ENCODE measurements around the gene COL17A1.

The COL17A1 gene

GRCh38 chr10:104037261-104037951, 48.3 kb downstream of the COL17A1 start:
- no peaks in the 10 kb centered on the region for H3K9me3 ChIP-seq (ENCODE audit: control insufficient read depth, insufficient read depth, low read length)
- H3K36me3 ChIP-seq (ENCODE audit: insufficient read depth, low read length): no peaks in the 10 kb centered on the region
- H3K9ac ChIP-seq (ENCODE audit: low read depth, low read length): no peak overlapping the region
- H3K4me1 ChIP-seq (ENCODE audit: insufficient read depth, low read length): peaks cover 11% of the 10 kb centered on the region

- H3K9me3 ChIP-seq (ENCODE audit: control insufficient read depth, insufficient read depth, low read length): no peaks in the 10 kb centered on the region
- no peak overlapping the region for H3K9ac ChIP-seq (ENCODE audit: low read depth, low read length)
- H3K4me1 ChIP-seq (ENCODE audit: insufficient read depth, low read length): peaks cover 18% of the 10 kb centered on the region
- H3K36me3 ChIP-seq (ENCODE audit: insufficient read depth, low read length): no peaks in the 10 kb centered on the region
Observed at GRCh38 chr10:104036518-104037260, 49.0 kb downstream of the COL17A1 start.

- H3K36me3 ChIP-seq (ENCODE audit: insufficient read depth, low read length): no peaks in the 10 kb centered on the region
- no peaks in the 10 kb centered on the region for H3K9me3 ChIP-seq (ENCODE audit: control insufficient read depth, insufficient read depth, low read length)
- H3K4me1 ChIP-seq (ENCODE audit: insufficient read depth, low read length): peaks cover 19% of the 10 kb centered on the region
- no peak overlapping the region for H3K9ac ChIP-seq (ENCODE audit: low read depth, low read length)
Observed at GRCh38 chr10:104036069-104036384, 49.7 kb downstream of the COL17A1 start.

GRCh38 chr10:104035194-104036068, 50.2 kb downstream of the COL17A1 start:
- Histone ChIP-seq H3K9ac (ENCODE audit: low read depth, low read length) (no peak overlapping the region), H3K36me3 (ENCODE audit: insufficient read depth, low read length) (no peaks in the 10 kb centered on the region)

GRCh38 chr10:104034401-104035193, 51.1 kb downstream of the COL17A1 start:
- Histone ChIP-seq H3K9me3 (ENCODE audit: control insufficient read depth, insufficient read depth, low read length) (no peaks in the 10 kb centered on the region), H3K36me3 (ENCODE audit: insufficient read depth, low read length) (no peaks in the 10 kb centered on the region), H3K4me1 (ENCODE audit: insufficient read depth, low read length) (peaks cover 19% of the 10 kb centered on the region), H3K9ac (ENCODE audit: low read depth, low read length) (no peak overlapping the region)

More at GRCh38 chr10:104035194-104036068, 50.2 kb downstream of the COL17A1 start:
- Histone ChIP-seq H3K9me3 (ENCODE audit: control insufficient read depth, insufficient read depth, low read length) (no peaks in the 10 kb centered on the region), H3K4me1 (ENCODE audit: insufficient read depth, low read length) (peaks cover 19% of the 10 kb centered on the region)

- Histone ChIP-seq H3K36me3 (ENCODE audit: insufficient read depth, low read length) (no peaks in the 10 kb centered on the region; the same call in 1 of the 2 replicates), H3K9me3 (ENCODE audit: control insufficient read depth, insufficient read depth, low read length) (no peaks in the 10 kb centered on the region), H3K9ac (ENCODE audit: low read depth, low read length) (no peak overlapping the region), H3K4me1 (ENCODE audit: insufficient read depth, low read length) (peaks cover 19% of the 10 kb centered on the region)
Observed at GRCh38 chr10:104033966-104034365, 51.7 kb downstream of the COL17A1 start.

- Histone ChIP-seq H3K4me1 (ENCODE audit: insufficient read depth, low read length) (peaks cover 19% of the 10 kb centered on the region), H3K36me3 (ENCODE audit: insufficient read depth, low read length) (no peaks in the 10 kb centered on the region; the same call in 1 of the 2 replicates), H3K9ac (ENCODE audit: low read depth, low read length) (no peak overlapping the region), H3K9me3 (ENCODE audit: control insufficient read depth, insufficient read depth, low read length) (no peaks in the 10 kb centered on the region)
Observed at GRCh38 chr10:104033401-104033930, 52.2 kb downstream of the COL17A1 start.

- H3K9me3 ChIP-seq (ENCODE audit: control insufficient read depth, insufficient read depth, low read length): no peaks in the 10 kb centered on the region
- no peak overlapping the region for H3K9ac ChIP-seq (ENCODE audit: low read depth, low read length)
- peaks cover 19% of the 10 kb centered on the region for H3K4me1 ChIP-seq (ENCODE audit: insufficient read depth, low read length)
- H3K36me3 ChIP-seq (ENCODE audit: insufficient read depth, low read length): no peaks in the 10 kb centered on the region; the same call in 1 of the 2 replicates
Observed at GRCh38 chr10:104032144-104032775, 53.4 kb downstream of the COL17A1 start.

- no peaks in the 10 kb centered on the region; the same call in 1 of the 2 replicates for H3K36me3 ChIP-seq (ENCODE audit: insufficient read depth, low read length)
- no peak overlapping the region for H3K9ac ChIP-seq (ENCODE audit: low read depth, low read length)
- H3K9me3 ChIP-seq (ENCODE audit: control insufficient read depth, insufficient read depth, low read length): no peaks in the 10 kb centered on the region
- peaks cover 19% of the 10 kb centered on the region for H3K4me1 ChIP-seq (ENCODE audit: insufficient read depth, low read length)
Observed at GRCh38 chr10:104031631-104032030, 54.0 kb downstream of the COL17A1 start.

GRCh38 chr10:104029521-104029860, 56.2 kb downstream of the COL17A1 start:
- Histone ChIP-seq H3K9me3 (ENCODE audit: control insufficient read depth, insufficient read depth, low read length) (no peaks in the 10 kb centered on the region), H3K9ac (ENCODE audit: low read depth, low read length) (no peak overlapping the region), H3K36me3 (ENCODE audit: insufficient read depth, low read length) (no peaks in the 10 kb centered on the region; the same call in 1 of the 2 replicates), H3K4me1 (ENCODE audit: insufficient read depth, low read length) (peaks cover 19% of the 10 kb centered on the region)

- Histone ChIP-seq H3K9ac (ENCODE audit: low read depth, low read length) (no peak overlapping the region), H3K36me3 (ENCODE audit: insufficient read depth, low read length) (no peaks in the 10 kb centered on the region; the same call in 1 of the 2 replicates), H3K9me3 (ENCODE audit: control insufficient read depth, insufficient read depth, low read length) (no peaks in the 10 kb centered on the region), H3K4me1 (ENCODE audit: insufficient read depth, low read length) (peaks cover 19% of the 10 kb centered on the region)
Observed at GRCh38 chr10:104028823-104029520, 56.7 kb downstream of the COL17A1 start.

- no peaks in the 10 kb centered on the region for H3K9me3 ChIP-seq (ENCODE audit: control insufficient read depth, insufficient read depth, low read length)
- no peak overlapping the region for H3K9ac ChIP-seq (ENCODE audit: low read depth, low read length)
- H3K36me3 ChIP-seq (ENCODE audit: insufficient read depth, low read length): no peaks in the 10 kb centered on the region; the same call in none of the 2 replicates
- peaks cover 15% of the 10 kb centered on the region for H3K4me1 ChIP-seq (ENCODE audit: insufficient read depth, low read length)
Observed at GRCh38 chr10:104028146-104028545, 57.5 kb downstream of the COL17A1 start.

GRCh38 chr10:104026762-104027161, 58.9 kb downstream of the COL17A1 start:
- no peaks in the 10 kb centered on the region; the same call in none of the 2 replicates for H3K36me3 ChIP-seq (ENCODE audit: insufficient read depth, low read length)
- H3K4me1 ChIP-seq (ENCODE audit: insufficient read depth, low read length): peaks cover 1% of the 10 kb centered on the region
- no peak overlapping the region for H3K9ac ChIP-seq (ENCODE audit: low read depth, low read length)
- no peaks in the 10 kb centered on the region for H3K9me3 ChIP-seq (ENCODE audit: control insufficient read depth, insufficient read depth, low read length)
